NAMALWA (cell line): Measurements from ENCODE around the gene SORCS2.
"Not testable (repeated sequence)": the region's sequence is repeated elsewhere in the genome, so short reads cannot be mapped to it uniquely, and the experiment has no call there.

Experiments used
- DNase-seq: peaks from one replicate; pipeline ENCODE4 v3.0.0-alpha.2; 2015; ENCODE audit warnings: low spot score

SORCS2 gene

GRCh38 chr4:7450775-7451433 is 258.6 kb downstream of the SORCS2 start:
- DNase-seq: no peak

GRCh38 chr4:7451434-7451789 is 259.1 kb downstream of the SORCS2 start:
- no peak for DNase-seq

DNA sequence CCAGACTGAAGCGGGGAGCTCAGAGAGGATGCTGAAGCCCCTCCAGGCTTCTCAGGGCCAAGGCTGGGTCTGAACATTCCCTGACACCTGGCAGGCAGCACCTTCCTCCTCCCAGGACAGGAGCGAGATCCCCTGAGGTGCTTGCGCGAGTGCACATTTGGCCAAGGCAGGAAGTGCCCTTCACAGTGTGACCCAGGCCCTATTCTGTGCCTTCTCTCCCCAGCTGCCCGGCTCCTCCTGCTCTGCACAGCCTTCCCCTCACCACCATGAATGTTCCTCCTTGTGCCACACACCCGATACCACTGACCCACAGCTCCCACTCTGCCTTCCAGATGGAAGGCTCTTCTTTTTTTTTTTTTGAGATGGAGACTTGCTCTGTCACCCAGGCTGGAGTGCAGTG is 259.5 kb downstream of the SORCS2 start:
- DNase-seq: no peak

- not testable (repeated sequence) for DNase-seq
Measured at GRCh38 chr4:7452802-7453201, 260.5 kb downstream of the SORCS2 start.

DNA sequence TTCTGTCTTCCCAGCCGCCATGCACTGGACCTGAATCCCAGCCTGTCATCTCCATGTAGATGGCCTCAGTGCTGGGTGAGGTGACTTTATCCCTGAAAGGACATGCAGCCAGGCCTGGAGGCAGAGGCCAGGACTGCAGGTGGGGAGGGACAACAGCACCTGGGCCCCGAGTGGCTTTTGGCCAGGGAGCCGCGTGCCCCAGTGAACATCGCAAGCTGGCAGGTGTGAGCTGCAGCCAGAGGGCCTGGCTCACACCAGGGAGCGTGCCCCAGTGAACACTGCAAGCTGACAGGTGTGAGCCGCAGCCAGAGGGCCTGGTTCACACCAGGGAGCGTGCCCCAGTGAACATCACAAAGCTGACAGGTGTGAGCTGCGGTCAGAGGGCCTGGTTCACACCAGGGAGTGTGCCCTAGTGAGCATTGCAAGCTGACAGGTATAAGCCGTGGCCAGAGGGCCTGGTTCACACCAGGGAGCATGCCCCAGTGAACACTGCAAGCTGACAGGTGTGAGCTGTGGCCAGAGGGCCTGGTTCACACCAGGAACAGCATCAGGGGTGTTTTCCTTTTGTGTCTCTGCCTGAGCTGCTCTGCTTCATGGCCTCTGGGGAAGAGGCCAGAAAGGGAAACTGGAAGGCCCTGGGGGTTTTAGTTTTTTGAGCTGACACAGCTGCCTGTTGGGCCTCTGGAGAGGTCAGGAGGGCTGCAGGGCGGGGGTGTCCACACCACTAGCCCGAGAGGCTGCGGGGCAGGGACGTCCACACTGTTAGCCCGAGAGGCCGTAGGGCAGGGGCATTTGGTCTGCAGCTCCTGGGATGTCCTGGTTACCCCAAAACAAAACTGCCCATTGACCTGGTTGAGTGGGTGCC is 265.1 kb downstream of the SORCS2 start:
- no peak for DNase-seq

GRCh38 chr4:7458066-7458425 is 265.7 kb downstream of the SORCS2 start:
- DNase-seq: no peak

DNA sequence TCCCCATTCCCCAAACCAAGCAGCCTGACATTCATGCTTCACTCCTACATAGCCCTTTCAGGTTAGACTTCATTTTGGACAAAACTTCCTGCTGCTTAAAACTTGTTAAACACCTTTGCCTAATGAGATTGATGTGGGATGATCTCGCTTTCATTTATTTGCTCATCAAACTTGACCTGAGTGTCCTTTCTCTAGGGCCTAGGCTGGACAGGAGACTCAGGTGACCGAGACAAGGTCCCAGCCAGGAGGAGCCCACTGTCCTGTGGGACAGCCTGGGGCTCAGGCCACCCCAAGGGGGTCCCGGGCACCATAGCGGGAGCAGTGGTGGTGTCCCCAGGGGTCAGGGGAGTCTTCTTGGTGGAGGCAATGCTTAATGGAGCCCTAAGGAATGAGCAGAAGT is 266.1 kb downstream of the SORCS2 start:
- no peak for DNase-seq

DNA sequence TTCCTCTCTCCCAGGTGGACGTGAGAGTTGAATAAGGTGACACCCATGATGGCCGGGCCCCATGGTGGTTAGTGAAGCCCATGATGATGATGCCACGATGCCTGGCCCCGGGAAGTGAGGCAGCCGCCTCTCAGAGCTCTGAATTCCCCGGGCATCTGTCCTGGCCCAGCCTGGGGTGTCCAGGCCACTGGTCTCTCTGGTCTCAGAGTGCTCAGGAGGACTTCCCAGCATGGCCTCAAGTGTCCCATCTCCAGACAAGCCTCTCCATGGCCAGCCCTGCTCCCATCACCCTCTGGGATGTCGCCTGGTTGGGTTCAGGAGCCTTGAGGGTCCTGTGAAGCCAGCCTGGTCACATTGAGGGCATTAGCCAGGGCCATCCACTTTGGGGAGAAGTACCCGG is 267.1 kb downstream of the SORCS2 start:
- no peak for DNase-seq

- no peak for DNase-seq
Measured at GRCh38 chr4:7460566-7460965, 268.2 kb downstream of the SORCS2 start.

DNA sequence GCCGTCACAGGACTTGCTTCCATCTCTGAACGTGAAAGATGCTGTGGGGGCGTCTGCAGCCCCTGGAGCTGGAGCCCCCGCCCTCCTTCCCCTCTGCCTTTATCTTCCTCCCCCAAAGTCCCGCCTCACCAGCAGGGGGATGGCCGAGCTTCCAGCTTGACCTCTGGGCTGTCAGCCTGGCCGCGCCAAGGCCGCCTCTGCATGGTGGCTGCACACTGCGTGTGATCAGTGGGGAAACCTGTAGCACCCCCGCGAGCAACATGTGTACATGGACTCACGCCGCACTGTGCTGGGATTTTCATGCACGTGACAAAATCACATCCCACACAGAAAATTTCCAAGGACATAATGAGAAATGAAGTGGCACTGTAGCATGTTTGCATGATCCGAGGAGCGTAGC is 268.9 kb downstream of the SORCS2 start:
- no peak for DNase-seq

DNA sequence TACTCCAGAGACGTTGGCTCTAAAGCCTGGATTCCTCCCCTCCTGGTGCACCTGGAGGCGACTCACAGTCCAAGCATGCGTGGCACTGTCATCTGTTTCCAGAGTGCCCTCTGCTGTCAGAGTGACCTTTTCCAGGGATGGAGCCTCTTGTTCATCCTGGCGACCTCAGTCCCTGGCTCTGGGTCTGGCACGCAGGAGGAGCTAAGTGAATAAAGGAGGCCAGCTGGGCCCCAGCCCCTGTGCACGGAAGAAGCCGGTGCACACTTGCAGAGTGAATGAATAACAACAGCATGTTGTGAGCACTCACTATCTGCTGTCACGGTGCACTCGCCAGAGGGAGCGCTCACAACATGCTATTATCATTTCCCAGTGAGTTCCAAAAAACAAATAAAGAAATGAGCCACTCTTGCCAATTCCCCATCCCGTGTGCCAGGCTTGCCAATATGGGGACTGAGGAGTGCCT is 270.2 kb downstream of the SORCS2 start:
- DNase-seq: no peak

GRCh38 chr4:7463566-7464258 is 271.4 kb downstream of the SORCS2 start:
- no peak for DNase-seq

- DNase-seq: no peak
Measured at GRCh38 chr4:7464259-7464655, 271.9 kb downstream of the SORCS2 start.

DNA sequence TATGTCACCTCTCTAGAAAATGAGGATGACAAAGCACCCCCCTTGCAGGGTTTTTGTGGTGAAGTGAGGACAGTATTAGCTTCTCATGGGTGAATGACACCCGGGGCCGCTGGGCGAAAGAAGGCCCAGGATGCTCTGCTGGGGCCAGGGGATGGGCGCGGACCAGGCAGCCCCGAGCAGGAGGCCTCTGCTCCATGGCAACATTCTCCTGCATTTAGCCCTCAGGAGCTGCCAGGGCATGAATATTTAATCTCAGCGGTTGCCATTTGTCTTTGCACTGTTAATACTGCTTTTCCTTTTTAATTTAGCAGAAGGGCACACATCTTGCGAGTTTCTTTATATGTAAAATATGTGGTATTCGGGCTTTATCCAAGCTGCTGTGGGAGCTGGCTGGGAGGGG is 272.7 kb downstream of the SORCS2 start:
- no peak for DNase-seq

- DNase-seq: no peak
Measured at GRCh38 chr4:7466215-7466614, 273.9 kb downstream of the SORCS2 start.

- no peak for DNase-seq
Measured at GRCh38 chr4:7466904-7467303, 274.6 kb downstream of the SORCS2 start.

DNA sequence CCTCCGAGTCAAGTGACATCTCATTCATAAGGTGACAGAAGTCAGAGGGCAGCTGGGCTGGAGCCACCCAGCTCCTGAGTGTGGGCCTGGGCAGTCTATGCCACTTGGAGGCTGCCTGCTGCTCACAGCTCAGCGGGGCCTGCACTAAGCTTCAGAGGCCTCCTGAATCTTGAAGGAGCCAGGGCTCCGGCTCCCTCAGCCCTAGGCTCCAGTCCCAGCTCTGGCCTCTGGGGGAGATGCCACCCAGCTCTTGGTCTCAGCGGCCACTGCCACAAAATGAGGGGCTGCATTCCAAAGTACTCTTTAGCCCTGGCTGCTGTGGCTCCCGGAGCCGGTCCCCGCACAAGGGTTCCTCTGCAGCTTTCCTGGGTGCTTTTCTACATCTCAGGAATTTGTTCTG is 275.1 kb downstream of the SORCS2 start:
- no peak for DNase-seq

DNA sequence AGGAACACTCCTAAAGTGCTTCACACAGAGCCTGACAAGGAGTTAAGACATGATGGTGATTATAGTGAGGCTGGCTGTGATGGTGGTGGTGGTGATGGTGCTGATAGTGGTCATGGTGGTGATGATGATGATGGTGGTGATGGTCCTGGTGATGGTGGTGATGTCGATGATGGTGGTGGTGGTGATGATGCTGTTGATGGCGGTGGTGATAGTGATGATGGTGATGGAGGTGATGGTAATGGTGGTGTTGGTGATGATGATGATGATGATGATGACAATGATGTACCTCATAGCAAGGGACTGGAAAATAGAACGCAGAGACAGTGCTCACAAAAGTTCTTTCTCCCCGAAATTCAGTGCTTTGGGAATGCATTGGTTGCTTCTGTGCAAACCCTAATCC is 276.7 kb downstream of the SORCS2 start:
- DNase-seq: no peak

DNA sequence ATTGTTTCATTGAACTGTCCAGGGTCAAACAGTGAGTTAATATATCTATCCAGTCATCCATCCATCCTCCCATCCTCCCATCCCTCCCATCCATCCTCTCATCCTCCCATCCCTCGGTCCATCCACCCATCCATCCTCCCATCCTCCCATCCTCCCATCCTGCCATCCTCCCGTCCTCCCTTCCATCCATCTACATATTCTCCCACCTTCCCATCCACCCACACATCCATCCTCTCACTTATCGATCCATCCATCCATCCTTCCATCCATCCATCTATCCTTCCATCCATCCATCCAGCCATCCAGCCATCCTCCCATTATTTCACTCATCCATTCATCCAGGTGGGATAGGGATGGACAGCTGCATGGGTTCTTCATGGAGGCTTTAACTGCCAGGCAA is 277.8 kb downstream of the SORCS2 start:
- no peak for DNase-seq

DNA sequence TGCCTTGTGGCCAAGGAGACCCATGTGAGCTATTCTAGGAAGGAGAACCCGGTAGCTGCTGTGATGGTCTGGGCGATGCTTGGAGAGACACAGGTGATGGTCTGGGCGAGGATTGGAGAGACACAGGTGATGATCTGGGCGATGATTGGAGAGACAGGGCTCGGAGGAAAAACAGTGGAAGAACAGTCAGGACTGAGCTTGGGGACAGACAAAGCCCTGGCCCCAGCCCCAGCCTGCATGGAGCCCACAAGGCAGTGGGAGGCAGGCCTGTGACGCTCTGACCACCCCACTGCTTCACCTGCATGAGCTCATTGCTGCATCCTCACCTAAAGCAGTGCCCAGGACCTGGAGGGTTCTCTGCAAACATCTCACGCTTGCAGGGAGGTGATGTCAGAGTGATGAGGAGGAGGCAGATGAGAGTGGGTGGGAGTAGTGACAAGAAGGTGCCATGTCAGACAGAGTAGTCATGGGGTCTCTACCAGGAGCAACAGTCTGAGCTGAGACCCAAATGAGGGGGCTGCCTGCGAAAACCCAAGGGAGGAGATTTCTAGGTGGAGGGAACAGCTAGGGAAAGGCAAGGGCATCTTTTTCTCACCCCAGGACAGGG is 278.3 kb downstream of the SORCS2 start:
- no peak for DNase-seq

GRCh38 chr4:7472442-7473013 is 280.2 kb downstream of the SORCS2 start:
- DNase-seq: no peak

- DNase-seq: no peak
Measured at GRCh38 chr4:7473081-7473480, 280.7 kb downstream of the SORCS2 start.
